CD8-positive, alpha-beta memory T cell (primary cell): ENCODE measurements around the gene TBC1D22A. TPM values are rescaled to one million over a fixed set of nuclear protein-coding genes. Genes with fewer than 3 reads are reported as not detected.

Experiments used
- CTCF ChIA-PET: fragments of 350-600 bp; sonication (Branson Sonifier 250); formaldehyde crosslinking; loops from one replicate; lab custom pipeline; 2021; ENCODE audit warnings: antibody characterized with exemption; lab: Charles Lee
- POLR2A ChIA-PET: fragments of 350-600 bp; sonication (Branson Sonifier 250); formaldehyde crosslinking; loops from one replicate; lab custom pipeline; 2021; ENCODE audit warnings: antibody characterized with exemption; lab: Charles Lee
- DNase-seq, 5 donors: peaks; one replicate each; pipeline versions ENCODE4 v3.0.0 to v3.0.0-alpha.2; 2020 to 2022; ENCODE audit warnings: mixed read lengths in 1 of 5
- H3K27ac ChIP-seq: one replicate; pipeline ENCODE4 v1.7.0; 2013; ENCODE audit warnings: low read depth, mild to moderate bottlenecking, low read length, moderate library complexity
- H3K27me3 ChIP-seq: 2 replicates; pipeline ENCODE4 v1.7.0; 2013; ENCODE audit warnings: low read length, mild to moderate bottlenecking; ENCODE audit not compliant: insufficient read depth, poor library complexity, severe bottlenecking
- H3K36me3 ChIP-seq: 2 replicates; pipeline ENCODE4 v1.7.0; 2013; ENCODE audit warnings: mild to moderate bottlenecking, low read length, moderate library complexity; ENCODE audit not compliant: insufficient read depth
- H3K4me1 ChIP-seq: 2 replicates; pipeline ENCODE4 v1.7.0; 2013; ENCODE audit warnings: mild to moderate bottlenecking, low read length, moderate library complexity; ENCODE audit not compliant: insufficient read depth
- H3K4me3 ChIP-seq: 2 replicates; pipeline ENCODE4 v1.7.0; 2013; ENCODE audit warnings: mild to moderate bottlenecking, low read length
- H3K9me3 ChIP-seq: 2 replicates; pipeline ENCODE4 v1.7.0; 2013; ENCODE audit warnings: mild to moderate bottlenecking, low read length
- H3K27ac Mint-ChIP-seq, 8 donors: one replicate each; pipeline ENCODE4 v1.8.0; 2020 to 2021; ENCODE audit warnings: mixed read lengths in 8 of 8, mild to moderate bottlenecking in 6 of 8, inconsistent platforms in 3 of 8, moderate library complexity in 3 of 8
- H3K27me3 Mint-ChIP-seq, 2 donors: one replicate each; pipeline ENCODE4 v1.8.0; 2020 to 2021; ENCODE audit warnings: mixed read lengths in 2 of 2, mild to moderate bottlenecking in 1 of 2, moderate library complexity in 1 of 2
- H3K36me3 Mint-ChIP-seq, 3 donors: one replicate each; pipeline ENCODE4 v1.8.0; 2020 to 2021; ENCODE audit warnings: mixed read lengths in 3 of 3, inconsistent platforms in 1 of 3, mild to moderate bottlenecking in 1 of 3
- H3K4me1 Mint-ChIP-seq, 3 donors: one replicate each; pipeline ENCODE4 v1.8.0; 2020 to 2021; ENCODE audit warnings: mixed read lengths in 3 of 3, inconsistent platforms in 1 of 3, mild to moderate bottlenecking in 1 of 3
- H3K4me3 Mint-ChIP-seq, 7 donors: one replicate each; pipeline ENCODE4 v1.8.0; 2020 to 2021; ENCODE audit warnings: mixed read lengths in 7 of 7, mild to moderate bottlenecking in 6 of 7, moderate library complexity in 4 of 7, inconsistent platforms in 2 of 7
- H3K9me3 Mint-ChIP-seq, 5 donors: one replicate each; pipeline ENCODE4 v1.8.0; 2020 to 2022; ENCODE audit warnings: mixed read lengths in 5 of 5, mild to moderate bottlenecking in 3 of 5, moderate library complexity in 2 of 5, inconsistent platforms in 1 of 5
- polyA plus RNA-seq: library from polyadenylated mRNA; unstranded; fragments of 300-500 nt; fragmentation: Illumina TruSeq; gene quantifications from one replicate; pipeline ENCODE4 v1.2.3, GENCODE V29; 2021
- total RNA-seq, 2 experiments: library from RNA; stranded (reverse); gene quantifications; one replicate each; pipeline ENCODE4 v1.2.3, GENCODE V29; 2021

Gene TBC1D22A
- total and polyA plus RNA-seq, 3 experiments from 2014 or later, result 26.6 to 34.8 (median 34.0) TPM

DNA sequence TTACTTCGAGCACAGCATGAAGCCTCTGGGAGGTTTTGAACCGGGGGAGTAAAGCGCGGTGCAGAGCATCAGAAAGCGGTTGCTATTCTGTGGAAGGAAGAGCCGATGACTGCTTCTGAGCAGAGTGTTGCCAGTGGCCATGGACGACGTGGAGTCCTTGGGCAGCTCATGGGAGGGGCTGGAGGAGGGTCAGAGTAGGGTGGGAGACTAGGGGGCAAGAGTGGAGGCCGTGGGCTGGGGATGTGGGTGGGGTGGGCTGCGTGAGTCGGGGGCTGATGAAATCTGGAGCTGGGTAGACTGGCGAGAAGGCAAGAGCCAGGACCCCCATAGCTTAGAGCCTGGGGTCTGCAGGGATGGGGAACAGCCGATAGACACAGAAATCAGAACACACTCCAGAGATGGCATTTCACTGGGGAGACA is 40.2 kb downstream of the TBC1D22A start:
- no peak overlapping the region for H3K4me3 Mint-ChIP-seq
- H3K27ac Mint-ChIP-seq, result peak overlapping the region in 6 of 8 donors; percentile 24 to 94 (median 62)
- POLR2A ChIA-PET, result interaction anchor here (1.4 kb wide), 1 partner anchor 40 kb away, joined by 8 read pairs; the partner anchor contains the start of gene TBC1D22A

DNA sequence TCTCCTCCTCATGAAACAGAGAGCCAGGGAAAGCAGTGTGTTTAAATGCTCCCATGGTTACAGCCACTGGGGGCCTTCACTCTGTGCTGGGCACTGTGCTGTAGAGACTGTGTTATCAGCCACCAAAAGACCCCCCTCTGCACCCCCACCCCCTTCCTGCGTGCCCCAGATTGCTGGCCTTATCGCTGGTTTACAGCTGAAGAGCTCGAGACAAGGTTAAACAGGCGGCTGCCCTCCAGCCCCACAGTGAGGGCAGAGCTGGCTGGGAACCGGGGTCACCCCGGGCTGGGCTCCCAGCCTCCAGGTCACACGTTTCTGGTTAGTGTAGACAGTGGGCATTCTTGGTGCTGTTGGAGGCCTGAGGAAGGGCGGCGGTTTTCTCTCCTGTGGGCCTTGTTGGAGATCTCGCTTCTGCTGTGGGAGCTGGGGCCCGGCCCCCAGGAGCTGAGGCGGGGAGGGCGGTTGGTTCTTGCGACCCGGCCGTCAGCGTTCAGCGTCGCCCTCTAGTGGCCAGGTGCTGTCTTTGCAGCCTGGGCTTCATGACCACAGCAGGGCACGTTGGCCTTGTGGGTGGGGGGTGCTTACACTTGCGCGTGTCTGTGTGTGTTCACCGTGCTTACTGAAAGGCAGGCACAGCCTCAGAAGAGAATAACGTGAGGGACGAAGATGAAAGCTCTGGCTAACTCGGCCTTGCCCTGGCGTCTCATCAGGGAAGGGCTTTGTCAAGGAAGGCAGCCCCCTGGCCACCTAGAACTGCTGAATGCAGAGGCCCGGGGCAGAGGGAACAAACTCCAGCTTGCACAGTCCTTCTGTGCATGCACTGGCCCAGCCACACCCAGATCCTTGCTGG is 40.8 kb downstream of the TBC1D22A start:
- ChIA-PET POLR2A (interaction anchor here (0.6 to 1.4 kb wide), 2 partner anchors 41 to 99 kb away, joined by 4 to 8 read pairs; partner anchors contain the start of gene TBC1D22A), CTCF (interaction anchor here (0.7 to 5.3 kb wide), 33 partner anchors 9 to 243 kb away, joined by 3 to 133 read pairs (median 4); partner anchors contain the start of gene TBC1D22A)
- Histone ChIP-seq H3K9me3 (no peaks in the 10 kb centered on the region), H3K27ac (no peak overlapping the region), H3K27me3 (no peaks in the 10 kb centered on the region), H3K36me3 (peaks cover 26% of the 10 kb centered on the region), H3K4me1 (peaks cover 15% of the 10 kb centered on the region), H3K4me3 (no peak overlapping the region)
- H3K27ac Mint-ChIP-seq, result peak overlapping the region; percentile 53 to 96 (median 90)
- H3K9me3 Mint-ChIP-seq, result no peaks in the 10 kb centered on the region
- peaks cover 0 to 78% (median 32%) of the 10 kb centered on the region in 3 donors for H3K36me3 Mint-ChIP-seq
- peaks cover 35 to 71% (median 59%) of the 10 kb centered on the region in 3 donors for H3K4me1 Mint-ChIP-seq
- H3K27me3 Mint-ChIP-seq, result peaks cover 0 to 2% of the 10 kb centered on the region in 2 donors
- H3K4me3 Mint-ChIP-seq, result peak overlapping the region in 5 of 7 donors; percentile 24 to 55 (median 51)
- peak; percentile 60 to 79 (median 67) for DNase-seq

More for the DNA sequence above, 40.2 kb downstream of the TBC1D22A start:
- Mint-ChIP-seq H3K9me3 (no peaks in the 10 kb centered on the region), H3K36me3 (peaks cover 0 to 82% (median 32%) of the 10 kb centered on the region in 3 donors), H3K4me1 (peaks cover 35 to 70% (median 57%) of the 10 kb centered on the region in 3 donors), H3K27me3 (peaks cover 0 to 2% of the 10 kb centered on the region in 2 donors)
- no peaks in the 10 kb centered on the region for H3K9me3 ChIP-seq
- CTCF ChIA-PET, result interaction anchor here (0.7 to 5.3 kb wide), 30 partner anchors 9 to 243 kb away, joined by 3 to 133 read pairs (median 4); partner anchors contain the start of gene TBC1D22A
- H3K27me3 ChIP-seq, result no peaks in the 10 kb centered on the region
- no peak for DNase-seq
- no peak overlapping the region for H3K4me3 ChIP-seq
- H3K4me1 ChIP-seq, result peaks cover 15% of the 10 kb centered on the region
- H3K27ac ChIP-seq, result no peak overlapping the region
- peaks cover 26% of the 10 kb centered on the region for H3K36me3 ChIP-seq

DNA sequence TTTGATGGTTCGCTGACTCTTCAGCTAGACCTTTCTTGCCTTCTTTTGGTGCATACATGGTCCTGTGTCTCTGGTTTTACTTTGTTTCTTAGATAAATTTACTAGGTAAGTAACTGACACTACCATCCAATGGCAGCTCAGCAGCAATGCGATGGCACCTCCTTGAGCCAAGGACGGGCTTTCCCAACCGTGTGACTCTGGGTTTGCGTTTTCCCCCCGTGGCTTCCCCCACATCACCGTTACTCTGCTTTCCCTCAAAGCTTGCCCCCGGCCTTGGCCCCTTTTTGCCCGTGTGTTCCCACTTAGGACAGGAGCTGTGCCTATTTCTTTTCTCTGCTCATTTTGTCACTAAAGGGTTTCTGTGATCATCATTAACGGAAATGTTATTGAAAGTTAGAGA is 41.5 kb downstream of the TBC1D22A start:
- Histone ChIP-seq H3K9me3 (no peaks in the 10 kb centered on the region), H3K4me1 (peaks cover 12% of the 10 kb centered on the region), H3K36me3 (peaks cover 24% of the 10 kb centered on the region), H3K27ac (no peak overlapping the region), H3K27me3 (no peaks in the 10 kb centered on the region), H3K4me3 (no peak overlapping the region)
- ChIA-PET POLR2A (interaction anchor here (0.6 to 1.4 kb wide), 2 partner anchors 41 to 100 kb away, joined by 4 to 8 read pairs; partner anchors contain the start of gene TBC1D22A), CTCF (interaction anchor here (0.9 to 5.3 kb wide), 23 partner anchors 8 to 240 kb away, joined by 3 to 133 read pairs (median 4); partner anchors contain the start of gene TBC1D22A)
- peak overlapping the region in 2 of 8 donors; percentile 54 to 92 for H3K27ac Mint-ChIP-seq
- H3K36me3 Mint-ChIP-seq, result peaks cover 0 to 73% (median 30%) of the 10 kb centered on the region in 3 donors
- DNase-seq, result no peak
- H3K4me1 Mint-ChIP-seq, result peaks cover 32 to 65% (median 53%) of the 10 kb centered on the region in 3 donors
- peaks cover 0 to 2% of the 10 kb centered on the region in 2 donors for H3K27me3 Mint-ChIP-seq
- no peak overlapping the region for H3K4me3 Mint-ChIP-seq
- H3K9me3 Mint-ChIP-seq, result no peaks in the 10 kb centered on the region

DNA sequence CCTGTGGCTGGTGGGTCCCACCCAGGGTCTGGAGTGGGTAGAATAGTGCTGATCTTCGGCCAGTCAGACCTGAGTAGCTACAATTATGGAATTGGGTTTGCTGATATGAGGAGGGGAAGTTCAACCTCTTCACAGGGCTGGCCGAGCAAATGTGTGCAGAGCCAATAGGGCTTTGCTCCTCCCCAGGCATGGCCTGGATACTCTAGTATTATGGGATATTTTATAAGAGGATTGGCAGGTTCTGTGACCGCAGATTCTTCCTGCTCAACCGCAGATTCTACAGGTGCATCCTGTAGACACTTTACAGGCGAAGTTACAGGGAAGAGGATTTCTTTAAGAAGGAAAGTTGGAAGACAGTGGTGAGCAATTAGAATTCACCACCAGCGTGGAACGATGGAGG is 44.3 kb downstream of the TBC1D22A start:
- CTCF ChIA-PET, result interaction anchor here (1.0 to 1.5 kb wide), 2 partner anchors 48 to 244 kb away, joined by 3 read pairs; no protein-coding TSS in a partner anchor
- Histone ChIP-seq H3K27me3 (no peaks in the 10 kb centered on the region), H3K36me3 (no peaks in the 10 kb centered on the region), H3K9me3 (no peaks in the 10 kb centered on the region), H3K4me3 (no peak overlapping the region), H3K4me1 (peaks cover 9% of the 10 kb centered on the region), H3K27ac (no peak overlapping the region)
- H3K27ac Mint-ChIP-seq, result peak overlapping the region in 4 of 8 donors; percentile 10 to 94 (median 70)
- POLR2A ChIA-PET, result interaction anchor here (0.7 kb wide), 1 partner anchor 250 kb away, joined by 3 read pairs; no protein-coding TSS in a partner anchor
- H3K4me3 Mint-ChIP-seq, result peak overlapping the region in 1 of 7 donors; percentile 69
- peaks cover 37 to 61% (median 57%) of the 10 kb centered on the region in 3 donors for H3K4me1 Mint-ChIP-seq
- H3K36me3 Mint-ChIP-seq, result peaks cover 0 to 66% (median 18%) of the 10 kb centered on the region in 3 donors
- peaks cover 0 to 2% of the 10 kb centered on the region in 2 donors for H3K27me3 Mint-ChIP-seq
- H3K9me3 Mint-ChIP-seq, result no peaks in the 10 kb centered on the region
- DNase-seq, result no peak

DNA sequence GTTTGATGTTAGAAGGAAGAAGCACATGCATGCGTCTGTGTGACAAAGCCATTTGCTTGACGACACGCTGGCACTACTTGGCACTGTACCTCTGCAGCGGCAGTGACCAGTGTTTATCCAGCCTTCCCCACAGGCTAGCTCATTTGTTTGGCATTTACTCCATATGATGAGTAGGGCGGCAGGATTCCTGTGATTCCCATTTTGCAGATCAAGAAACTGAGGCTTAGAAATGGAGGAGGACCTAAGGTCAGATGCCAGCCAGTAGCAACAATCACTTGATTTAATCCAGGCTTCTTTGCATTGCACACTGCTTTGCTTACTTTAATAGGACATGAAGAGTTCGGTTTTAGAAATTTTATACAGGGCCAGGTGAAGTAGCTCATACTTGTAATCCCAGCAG is 45.0 kb downstream of the TBC1D22A start:
- no peak for DNase-seq
- H3K4me1 ChIP-seq, result peaks cover 9% of the 10 kb centered on the region
- no peaks in the 10 kb centered on the region for H3K27me3 ChIP-seq
- H3K36me3 ChIP-seq, result no peaks in the 10 kb centered on the region
- Mint-ChIP-seq H3K4me1 (peaks cover 37 to 61% (median 54%) of the 10 kb centered on the region in 3 donors), H3K9me3 (no peaks in the 10 kb centered on the region), H3K36me3 (peaks cover 0 to 62% (median 13%) of the 10 kb centered on the region in 3 donors), H3K4me3 (no peak overlapping the region), H3K27ac (peak overlapping the region in 1 of 8 donors; percentile 31), H3K27me3 (peaks cover 0 to 2% of the 10 kb centered on the region in 2 donors)
- CTCF ChIA-PET, result interaction anchor here (1.5 kb wide), 1 partner anchor 244 kb away, joined by 3 read pairs; no protein-coding TSS in a partner anchor
- no peak overlapping the region for H3K4me3 ChIP-seq
- no peaks in the 10 kb centered on the region for H3K9me3 ChIP-seq
- H3K27ac ChIP-seq, result no peak overlapping the region
- POLR2A ChIA-PET, result no interaction called here

DNA sequence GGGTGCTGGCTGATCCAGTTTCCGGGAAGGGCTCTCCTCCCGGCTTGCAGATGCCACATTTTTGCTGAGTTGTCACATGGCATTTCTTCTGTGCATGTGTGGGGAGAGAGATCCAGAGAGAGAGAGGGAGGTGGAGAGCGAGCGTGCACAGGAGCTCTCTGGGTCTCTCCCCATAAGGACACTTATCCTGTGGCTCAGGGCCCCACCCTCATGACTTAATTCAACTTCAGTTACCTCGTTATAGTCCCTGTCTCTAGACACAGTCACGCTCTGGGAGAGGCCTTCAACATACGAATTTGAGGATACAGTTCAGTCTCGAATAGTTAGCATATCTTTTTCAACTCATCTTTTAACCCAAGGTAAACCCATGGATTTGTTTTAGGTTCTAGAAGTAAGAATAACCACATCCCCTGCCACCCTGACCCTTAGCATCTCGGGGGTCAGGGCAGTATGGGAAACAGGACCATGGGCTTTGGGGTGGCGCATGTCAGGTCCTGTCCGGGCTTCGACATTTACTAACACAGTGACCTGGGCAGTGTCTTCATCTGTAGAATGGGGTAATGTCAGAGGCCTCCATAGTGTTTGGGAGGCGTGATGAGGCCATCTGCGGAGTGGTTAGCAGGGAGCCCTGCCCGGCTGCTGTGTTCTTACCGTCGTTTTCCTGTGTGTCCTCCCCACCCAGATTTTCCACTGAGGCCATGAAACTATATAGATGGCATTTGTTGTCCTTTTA is 46.9 kb downstream of the TBC1D22A start:
- no peaks in the 10 kb centered on the region for H3K9me3 ChIP-seq
- CTCF ChIA-PET, result interaction anchor here (1.3 kb wide), 1 partner anchor 10 kb away, joined by 3 read pairs; no protein-coding TSS in a partner anchor
- no peaks in the 10 kb centered on the region for H3K4me1 ChIP-seq
- Mint-ChIP-seq H3K36me3 (peaks cover 0 to 66% (median 16%) of the 10 kb centered on the region in 3 donors), H3K9me3 (no peaks in the 10 kb centered on the region), H3K4me1 (peaks cover 40 to 58% (median 57%) of the 10 kb centered on the region in 3 donors), H3K4me3 (no peak overlapping the region), H3K27ac (peak overlapping the region in 2 of 8 donors; percentile 48 to 55), H3K27me3 (peaks cover 0 to 2% of the 10 kb centered on the region in 2 donors)
- no peak for DNase-seq
- H3K36me3 ChIP-seq, result no peaks in the 10 kb centered on the region
- no peak overlapping the region for H3K4me3 ChIP-seq
- no peaks in the 10 kb centered on the region for H3K27me3 ChIP-seq
- POLR2A ChIA-PET, result no interaction called here
- H3K27ac ChIP-seq, result no peak overlapping the region
